Amniotic stem cell (primary cell): ENCODE results near the gene TMEM52B.

Source experiments
- DNase-seq: peaks from one replicate; lab custom pipeline; 2025; lab: John Stamatoyannopoulos, UW

TMEM52B gene

DNA sequence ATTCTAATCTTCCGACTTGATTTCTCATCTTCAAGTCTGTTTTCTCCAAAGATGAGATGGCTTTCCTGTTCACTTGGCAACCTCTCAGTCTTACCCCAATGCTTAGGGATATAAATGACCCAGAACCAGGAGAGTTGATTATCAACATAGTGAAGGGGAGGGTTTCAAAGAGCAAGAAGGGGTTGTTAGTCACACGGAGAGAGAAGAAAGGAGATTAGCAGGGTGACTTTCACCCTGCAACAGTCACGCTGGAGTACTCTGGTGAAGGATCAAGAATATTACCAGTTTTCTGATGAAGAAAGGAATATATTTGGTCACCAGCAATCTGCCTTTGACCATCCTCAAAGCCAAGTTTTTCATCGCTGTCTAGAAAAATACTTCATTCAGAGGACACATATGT lies at the start of gene TMEM52B:
Gene TMEM52B (plus strand): TSS at position 212 of the 400 bp plus-strand sequence. CDS start 543 bp downstream, outside the sequence.
- DNase-seq, result no peak

DNA sequence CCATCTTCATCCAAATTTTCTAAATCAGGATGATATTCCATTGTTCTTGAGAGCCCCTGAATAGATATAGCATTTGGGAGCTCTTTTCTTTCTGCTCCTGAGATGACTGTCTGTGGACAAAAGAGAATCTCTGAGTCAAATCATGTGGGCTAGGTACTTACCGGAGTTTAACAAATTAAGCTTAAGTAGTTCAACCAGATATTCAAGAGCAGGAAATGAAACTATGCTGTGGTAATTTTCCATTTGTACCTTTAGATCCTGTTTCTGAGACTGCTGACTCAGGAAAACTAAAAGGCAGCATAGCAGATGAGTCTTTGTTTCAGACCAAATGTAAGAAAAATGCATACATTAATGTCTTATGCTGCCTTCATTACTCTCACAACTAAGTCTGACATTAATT lies 48.8 kb upstream of the TMEM52B start, which contains the start of gene CLEC7A:
Gene CLEC7A (minus strand): TSS at position 158 of the 400 bp plus-strand sequence. CDS start 117 bp downstream, at position 41.
- DNase-seq, result no peak

DNA sequence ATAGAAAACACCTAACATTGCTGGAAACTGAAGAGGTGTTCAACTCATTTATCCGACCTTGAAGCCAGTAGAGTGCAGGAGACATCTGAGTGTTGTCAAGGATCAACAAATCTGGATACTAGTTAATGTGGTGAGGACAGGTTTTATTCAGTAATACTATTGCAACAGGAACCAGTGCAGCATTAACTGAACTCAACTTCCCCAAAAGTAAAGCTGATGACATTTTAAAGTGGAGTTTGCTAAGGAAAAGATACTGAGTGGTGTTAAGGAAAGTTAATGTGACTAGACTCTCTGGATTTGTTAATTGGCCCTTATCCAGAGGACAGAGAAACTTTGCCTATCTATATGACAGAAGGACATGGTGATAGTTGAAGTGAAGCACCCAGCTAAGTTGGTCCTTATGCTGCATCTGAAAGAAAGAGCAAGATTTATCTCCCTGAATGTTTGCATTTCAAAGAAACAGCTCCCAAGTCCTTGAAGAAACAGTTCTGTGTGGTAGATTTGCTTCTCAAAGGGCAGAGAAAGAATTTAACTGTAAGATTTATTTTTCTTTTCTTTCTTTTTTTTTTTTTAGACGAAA lies 47.6 kb upstream of the TMEM52B start:
- no peak for DNase-seq

DNA sequence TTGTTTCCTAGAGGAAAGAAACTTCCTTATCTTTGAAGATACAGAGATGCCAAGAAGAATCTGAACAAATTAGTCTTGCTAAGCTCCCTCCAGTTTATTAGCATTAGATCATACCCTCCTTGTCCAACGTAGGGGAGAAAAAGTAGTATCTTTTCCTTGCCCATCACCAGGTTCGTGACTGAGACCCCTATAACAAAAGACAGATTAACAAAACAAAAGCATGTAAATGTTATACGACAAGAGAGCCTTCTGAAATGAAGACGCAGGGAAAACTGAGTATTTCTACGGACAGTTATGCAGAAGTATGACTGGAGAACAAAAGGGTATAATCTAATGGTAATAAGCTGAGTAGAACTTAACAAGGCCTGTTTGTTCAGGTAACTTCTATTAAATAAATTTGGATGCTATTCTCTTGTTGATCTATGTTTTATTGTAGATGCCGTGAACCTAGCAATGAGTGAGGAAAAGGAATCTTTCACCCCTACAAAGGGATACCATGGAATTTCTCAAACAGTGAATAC lies 45.9 kb upstream of the TMEM52B start:
- DNase-seq, result no peak

DNA sequence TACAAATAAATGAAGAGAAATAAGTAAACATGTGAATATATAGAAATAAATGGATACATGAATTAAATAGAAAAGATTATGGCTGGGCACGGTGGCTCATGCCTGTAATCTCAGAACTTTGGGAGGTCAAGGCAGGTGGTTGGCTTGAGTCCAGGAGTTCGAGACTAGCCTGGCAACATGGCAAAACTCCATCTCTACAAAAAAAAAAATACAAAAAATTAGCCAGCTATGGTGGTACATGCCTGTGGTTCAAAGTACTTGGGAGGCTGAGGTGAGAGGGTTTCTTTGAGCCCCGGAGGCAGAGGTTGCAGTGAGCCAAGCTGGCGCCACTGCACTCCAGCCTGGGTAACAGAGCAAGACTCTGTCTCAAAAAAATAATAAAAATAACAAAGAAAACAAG lies 43.7 kb upstream of the TMEM52B start:
- DNase-seq, result no peak

DNA sequence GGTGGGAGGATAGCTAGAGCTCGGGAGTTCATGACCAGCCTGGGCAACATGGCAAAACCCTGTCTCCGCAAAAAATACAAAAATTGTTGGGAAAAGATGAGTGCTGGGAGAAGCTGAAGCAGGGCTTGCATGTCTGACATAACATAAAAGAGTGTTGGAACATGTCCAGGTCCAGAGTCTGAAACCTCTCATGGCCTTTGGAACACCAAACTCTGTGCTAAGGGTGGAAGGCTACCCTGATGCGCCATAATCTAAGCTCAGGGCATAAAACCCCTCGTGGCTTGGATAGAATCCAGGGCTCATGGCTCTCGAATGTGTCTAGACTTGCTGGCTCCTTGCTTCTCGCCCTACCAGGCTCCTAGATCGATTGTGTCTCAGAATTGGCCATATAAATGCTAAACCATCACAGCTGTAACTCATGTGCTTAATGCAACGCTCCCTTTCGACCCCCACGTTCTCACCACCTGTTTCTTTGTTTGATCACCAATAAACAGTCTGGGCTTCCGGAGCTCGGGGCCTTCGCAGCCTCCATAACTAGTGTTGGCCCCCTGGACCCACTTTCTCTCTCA lies 42.1 kb upstream of the TMEM52B start:
- no peak for DNase-seq

DNA sequence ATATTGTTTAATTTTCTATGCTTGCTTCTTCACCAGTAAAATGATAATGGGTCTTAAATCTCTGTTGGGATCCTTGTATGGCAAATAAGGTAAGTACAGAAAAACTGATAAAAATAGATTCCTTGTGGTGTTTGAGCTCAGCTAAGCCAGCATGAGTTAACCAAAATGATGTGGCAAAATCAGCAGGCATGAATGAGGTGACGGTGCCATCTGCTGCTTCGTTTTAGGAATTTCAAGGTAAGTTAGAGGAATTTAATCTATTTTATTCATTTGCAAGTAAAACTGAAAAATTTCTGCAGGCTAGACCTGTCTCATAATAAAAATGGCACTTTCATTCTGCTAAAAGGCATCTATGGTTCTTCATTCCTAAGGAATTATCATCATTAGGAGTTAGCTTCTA lies 38.8 kb upstream of the TMEM52B start:
- no peak for DNase-seq

DNA sequence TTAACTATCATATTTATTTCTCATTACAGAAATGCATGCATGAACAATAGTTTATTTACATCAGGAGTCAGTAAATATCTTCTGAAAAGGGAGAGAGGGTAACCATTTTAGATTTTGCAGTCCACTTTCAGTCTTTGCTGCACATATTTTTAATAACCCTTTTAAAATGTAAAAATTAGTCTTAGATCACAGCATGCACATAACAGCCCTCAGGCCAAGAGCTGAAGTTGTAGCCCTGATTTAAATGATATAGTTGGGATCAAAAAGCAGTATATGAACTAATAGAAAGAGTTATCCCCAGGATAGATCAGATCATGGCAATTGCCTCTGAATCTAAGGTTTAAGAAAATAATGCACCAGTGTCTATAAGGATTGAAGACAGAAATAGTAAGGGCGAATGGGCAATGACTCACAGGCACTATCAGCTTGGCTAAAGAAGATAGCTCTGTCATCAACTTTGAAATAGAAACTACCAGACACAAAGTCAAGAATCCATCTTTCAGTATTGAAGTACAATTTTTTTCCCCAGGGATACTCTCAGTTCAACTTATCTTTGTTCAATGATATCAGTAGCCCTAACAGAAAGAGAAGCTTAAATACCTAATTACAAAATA lies 35.7 kb upstream of the TMEM52B start:
- no peak for DNase-seq

DNA sequence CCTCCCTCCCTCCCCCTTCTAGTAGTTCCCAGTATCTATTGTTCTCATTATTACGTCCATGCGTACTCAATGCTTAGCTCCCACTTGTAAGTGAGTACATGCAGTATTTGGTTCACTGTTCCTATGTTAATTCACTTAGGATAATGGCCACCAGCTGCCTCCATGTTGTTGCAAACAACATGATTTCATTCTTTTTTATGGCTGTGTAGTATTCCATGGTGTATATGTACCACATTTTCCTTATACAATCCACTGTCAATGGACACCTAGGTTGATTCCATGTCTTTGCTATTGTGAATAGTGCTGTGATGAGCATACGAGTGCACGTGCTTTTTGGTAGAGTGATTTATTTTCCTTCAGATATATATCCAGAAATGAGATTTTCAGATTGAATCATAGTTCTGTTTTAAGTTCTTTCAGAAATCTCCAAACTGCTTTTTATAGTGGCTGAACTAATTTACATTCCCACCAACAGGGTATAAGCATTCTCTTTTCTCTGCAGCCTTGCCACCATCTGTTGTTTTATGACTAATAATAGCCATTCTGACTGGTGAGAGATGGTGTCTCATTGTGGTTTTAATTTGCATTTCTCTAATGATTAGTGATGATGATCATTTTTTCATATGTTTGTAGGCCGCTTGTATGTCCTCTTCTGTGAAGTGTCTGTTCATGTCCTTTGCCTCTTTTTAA lies 31.0 kb upstream of the TMEM52B start:
- DNase-seq, result no peak

DNA sequence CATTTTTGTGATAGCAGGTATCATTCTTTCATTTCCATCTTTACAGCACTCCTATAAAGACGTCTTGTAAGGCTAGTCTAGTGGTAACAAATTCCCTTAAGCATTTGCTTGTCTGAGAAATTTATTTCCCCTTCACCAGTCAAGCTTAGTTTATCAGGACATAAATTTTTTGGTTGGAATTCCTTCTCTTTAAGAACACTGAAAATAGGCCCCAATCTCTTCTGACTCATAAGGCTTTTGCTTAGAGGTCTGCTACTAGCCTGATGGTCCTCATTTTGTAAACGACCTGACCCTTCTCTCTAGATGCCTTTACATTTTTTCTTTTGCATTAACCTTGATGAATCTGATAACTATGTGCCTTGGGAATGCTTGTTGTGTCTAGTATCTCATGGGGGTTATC lies 27.2 kb upstream of the TMEM52B start:
- no peak for DNase-seq

DNA sequence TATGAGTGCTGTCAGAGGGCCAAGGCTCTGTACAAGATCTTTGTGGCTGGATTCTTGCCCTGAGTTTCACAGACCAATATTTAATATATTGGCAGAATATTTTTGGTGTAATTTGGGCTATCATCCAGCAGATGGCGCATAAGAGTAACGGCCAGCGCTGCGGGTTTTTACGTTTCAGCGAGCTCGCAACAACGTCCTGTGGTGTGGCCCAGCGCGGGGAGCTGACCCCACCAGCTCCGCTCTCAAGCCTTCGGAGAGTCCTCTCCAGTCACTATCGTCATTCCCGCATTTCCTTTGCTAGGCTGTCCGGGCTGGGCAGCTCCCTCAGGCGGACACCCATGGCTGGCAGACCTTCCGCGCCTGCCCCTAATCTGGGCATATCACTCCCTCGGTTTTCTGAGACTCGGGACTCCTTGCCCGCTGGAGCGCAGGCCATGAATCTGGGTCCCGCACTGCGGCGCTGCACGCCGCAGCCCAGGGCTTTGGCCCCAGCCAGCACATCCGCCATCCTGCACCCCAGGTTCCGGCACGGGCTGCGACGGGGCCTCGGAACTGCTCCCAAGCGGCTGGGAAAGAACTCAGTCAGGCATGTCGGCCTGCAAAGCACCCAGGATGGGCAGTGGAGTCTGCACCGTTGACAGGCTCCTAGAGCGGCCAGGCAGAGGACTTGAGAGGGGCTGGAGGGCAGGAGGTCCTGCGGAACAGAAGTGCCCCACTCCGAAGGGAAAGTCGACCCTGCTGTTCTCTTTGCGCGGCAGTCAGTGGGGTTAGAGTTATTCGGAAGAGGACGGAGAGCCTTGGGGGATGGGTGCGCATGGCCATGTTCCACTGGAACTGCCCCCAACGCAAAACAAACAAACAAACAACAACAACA lies 25.3 kb upstream of the TMEM52B start:
- DNase-seq, result no peak

DNA sequence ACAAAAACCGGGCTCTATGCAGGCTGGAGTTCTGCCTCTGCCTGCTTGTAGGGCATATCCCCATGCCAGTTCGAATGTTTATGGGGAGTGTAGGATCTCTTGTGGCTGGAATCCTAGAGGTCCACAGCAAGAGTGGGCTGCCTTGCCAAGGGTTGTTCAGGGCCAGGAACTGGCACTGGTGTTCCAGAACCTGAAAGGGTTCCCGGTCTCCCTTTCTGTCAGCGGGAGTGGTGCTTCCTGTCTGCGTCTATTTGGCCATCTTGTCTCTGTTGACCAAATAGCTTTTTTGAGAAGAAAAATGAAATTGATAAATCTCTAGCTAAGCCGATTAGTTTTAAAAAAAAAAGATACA lies 24.7 kb upstream of the TMEM52B start:
- no peak for DNase-seq

DNA sequence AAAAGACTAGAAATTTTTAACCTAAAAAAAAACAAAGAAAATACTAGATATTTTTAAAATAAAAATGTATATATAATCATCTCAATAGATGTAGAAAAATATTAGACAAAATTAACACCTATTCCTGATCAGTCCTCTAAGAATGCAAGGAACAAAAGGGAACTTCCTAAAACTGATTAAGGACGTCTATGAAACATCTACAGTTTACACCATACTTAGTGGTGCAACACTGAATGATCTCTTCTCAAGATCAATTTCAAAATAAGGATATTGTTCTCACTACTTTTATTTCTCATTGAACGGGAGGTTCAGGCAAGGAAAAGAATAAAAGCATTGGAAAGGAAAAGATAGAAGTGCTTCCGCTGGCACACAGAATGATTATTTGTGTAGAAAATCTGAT lies 22.9 kb upstream of the TMEM52B start:
- no peak for DNase-seq

DNA sequence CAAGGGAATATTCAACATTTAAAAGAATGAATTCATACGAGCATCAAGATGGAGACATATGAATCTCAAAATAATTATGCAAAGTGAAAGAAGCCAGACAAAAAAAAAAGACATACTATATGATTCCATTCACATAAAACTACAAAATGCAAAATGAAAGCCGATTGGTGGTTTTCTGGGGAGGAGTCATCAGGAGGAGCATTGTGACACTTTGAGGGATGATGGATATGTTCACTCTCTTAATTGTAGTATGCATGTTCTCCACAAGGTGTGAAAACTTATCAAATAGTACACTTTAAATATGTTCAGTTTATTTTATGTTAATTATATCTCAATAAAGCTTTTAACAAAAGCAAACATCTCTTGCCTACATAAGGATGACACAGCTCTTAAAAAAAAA lies 20.4 kb upstream of the TMEM52B start:
- DNase-seq, result no peak

DNA sequence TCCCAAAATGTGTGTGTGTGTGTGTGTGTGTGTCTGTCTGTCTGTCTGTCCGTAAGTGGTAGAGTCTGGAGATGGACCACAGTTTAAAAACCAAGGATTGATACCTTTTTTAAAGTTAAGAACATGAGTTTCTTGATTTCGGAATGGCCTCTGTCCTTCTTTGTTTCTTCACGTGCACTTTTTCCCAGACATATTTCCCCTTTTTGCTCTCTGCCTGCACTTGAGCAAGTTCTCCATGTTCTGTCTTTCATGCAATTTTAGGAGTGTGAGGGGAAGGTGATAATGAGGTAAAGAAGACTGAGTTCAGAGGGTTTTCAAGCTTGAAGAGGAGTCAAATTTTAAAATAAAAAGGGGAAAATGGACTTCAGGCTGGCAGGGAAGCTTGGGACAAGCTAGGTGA lies 19.6 kb upstream of the TMEM52B start:
- no peak for DNase-seq

DNA sequence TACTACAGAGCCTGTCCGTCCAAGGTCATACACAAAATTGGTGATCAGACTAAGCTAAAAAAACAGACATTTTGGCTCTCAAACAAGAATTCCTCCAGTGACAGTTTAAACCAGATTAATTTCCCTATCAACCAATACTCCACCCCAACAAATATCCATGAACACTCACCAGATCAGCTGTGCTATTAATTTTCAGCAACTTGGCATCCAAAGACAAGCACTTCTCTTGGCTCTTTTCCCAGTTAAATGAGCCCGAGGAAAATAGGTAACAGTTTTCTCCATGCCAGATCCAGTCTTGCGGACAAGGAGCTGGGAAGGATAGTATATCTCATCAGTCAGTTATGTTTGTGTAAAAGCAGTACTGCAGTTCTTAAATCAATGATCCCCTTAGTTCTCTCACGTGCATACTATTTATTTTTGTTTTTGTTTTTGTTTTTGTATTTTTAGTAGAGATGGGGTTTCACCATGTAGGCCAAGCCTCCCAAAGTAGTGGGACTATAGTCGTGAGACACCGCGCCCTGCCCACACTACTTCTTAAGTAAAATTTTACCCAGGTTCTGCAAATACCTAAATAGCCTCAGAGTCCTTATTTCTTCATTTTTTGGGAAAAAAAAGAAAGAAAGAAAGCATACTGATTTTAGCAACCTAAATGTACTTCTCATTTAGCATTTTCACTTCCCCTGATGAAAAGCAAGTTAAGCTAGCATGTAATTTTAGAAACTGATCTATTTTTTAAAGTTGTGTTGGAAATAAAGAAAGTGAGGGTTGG lies 18.0 kb upstream of the TMEM52B start:
- DNase-seq, result no peak

DNA sequence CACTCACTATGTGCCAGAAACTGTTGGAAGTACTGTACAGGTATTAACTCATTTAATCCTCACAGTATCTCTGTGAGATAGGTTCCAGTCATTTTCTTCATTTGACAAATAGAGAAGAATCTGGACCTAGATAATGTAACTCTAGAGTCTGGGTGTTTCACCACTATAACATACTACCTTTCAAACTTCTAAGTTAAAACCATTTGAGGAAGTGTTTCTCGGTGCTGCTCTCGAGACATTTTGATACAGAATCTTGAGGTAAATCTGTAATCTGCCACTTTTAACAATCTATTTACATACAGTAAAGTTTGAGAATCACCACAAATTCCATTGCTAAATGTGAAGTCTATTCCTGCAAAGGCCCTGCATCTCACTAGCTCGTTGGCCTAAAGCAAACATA lies 15.7 kb upstream of the TMEM52B start:
- no peak for DNase-seq

DNA sequence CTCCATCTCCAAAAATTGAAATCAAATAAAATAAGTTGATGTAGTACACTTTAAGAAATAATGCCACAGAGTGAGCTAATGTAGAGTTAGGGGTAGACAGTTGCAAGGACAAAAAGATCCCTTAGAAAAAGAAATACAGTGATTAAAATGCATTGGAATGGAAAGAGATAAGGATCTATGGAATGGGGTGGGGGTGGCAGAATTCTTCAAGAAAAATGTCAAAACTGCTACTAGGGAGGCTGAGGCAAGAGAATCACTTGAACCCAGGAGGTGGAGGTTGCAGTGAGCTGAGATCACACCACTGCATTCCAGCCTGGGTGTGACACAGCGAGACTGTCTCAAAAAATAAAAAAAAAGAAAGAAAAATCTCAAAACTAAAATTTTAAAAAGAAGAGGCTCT lies 13.4 kb upstream of the TMEM52B start:
- no peak for DNase-seq

DNA sequence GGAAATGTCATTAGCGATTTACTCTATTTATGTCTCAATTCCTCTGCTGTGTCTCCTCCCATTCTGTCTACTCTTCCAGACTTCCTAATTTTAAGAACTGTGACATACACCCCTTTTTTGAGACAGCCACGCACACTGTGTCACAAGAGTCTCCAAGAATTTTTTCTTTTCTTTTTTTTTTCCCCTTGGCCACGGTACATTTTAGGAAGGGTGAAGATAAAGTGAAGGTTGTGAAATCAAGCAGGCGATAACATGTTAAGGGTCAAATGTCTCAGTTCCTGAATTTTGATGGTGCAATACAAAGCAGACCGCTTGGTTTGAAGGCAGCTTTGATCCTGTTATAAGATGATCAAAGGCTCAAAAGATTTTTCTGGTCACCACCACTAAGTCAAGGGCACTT lies 11.2 kb upstream of the TMEM52B start:
- no peak for DNase-seq

DNA sequence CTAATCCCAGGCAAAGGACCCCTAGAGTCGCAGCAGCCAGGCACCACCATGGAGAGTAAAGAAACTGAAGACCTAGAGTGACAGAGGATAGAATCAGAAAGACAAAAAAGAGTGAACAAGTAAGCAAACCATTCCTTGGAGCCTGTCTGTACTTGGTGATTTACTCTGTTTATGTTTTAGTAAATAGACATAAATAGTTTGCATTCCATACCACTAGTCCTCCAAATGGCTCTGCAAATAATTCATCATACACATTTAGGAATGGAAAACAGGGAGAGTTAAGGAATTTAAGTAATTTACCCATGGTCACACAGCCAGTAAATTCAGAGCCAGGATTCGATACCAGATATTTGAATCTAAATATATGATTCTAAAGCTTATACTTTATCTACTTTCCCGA lies 9.7 kb upstream of the TMEM52B start:
- no peak for DNase-seq

DNA sequence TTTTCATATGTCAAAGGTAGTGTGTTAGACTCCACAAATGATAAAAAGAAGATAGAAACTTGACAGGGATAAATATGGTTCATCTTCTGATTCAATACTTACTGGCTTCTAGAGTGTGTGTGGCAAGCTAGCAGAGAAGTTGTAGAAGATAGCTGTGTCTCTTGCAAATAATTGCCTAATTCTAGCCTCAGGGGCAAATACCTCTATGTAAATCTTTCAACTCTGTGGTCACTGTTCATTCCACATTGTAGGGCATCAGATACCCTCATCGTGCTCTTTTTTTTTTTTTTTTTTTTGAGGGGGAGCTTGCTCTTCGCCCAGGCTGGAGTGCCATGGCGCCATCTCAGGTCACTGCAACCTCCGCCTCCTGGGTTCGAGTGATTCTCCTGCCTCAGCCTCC lies 8.6 kb upstream of the TMEM52B start:
- DNase-seq, result no peak
